HEK293 (cell line): Measurements from ENCODE around the gene APOO.

Experiments used
- CTCF ChIA-PET: fragments of 350-600 bp; formaldehyde crosslinking; extraction: SDS; loops from one replicate; lab custom pipeline; 2021; ENCODE audit warnings: antibody characterized with exemption; lab: Yijun Ruan, JAX
- POLR2A ChIA-PET: fragments of 300-600 bp; formaldehyde crosslinking; extraction: SDS; loops from one replicate; lab custom pipeline; 2020; ENCODE audit warnings: antibody characterized with exemption, inconsistent platforms; lab: Yijun Ruan, JAX
- H3K27ac ChIP-seq: fragments of 200-500 bp; sonication (Bioruptor generic); 2 replicates; pipeline ENCODE4 v1.5.1; 2014; ENCODE audit warnings: low read depth, low read length, control low read depth, inconsistent platforms; ENCODE audit errors: extremely low read depth
- H3K36me3 ChIP-seq, 2 experiments: fragments of 200-500 bp in 1 of 2; sonication (Bioruptor generic) in 1 of 2; 1 replicate in 1 of 2; 2 replicates in 1 of 2; pipeline ENCODE4 v1.5.1; 2014 to 2017; ENCODE audit warnings: inconsistent platforms in 2 of 2, low read length in 2 of 2; ENCODE audit not compliant: control insufficient read depth in 2 of 2, insufficient read depth in 1 of 2
- H3K4me1 ChIP-seq: fragments of 200-500 bp; sonication (Bioruptor generic); 2 replicates; pipeline ENCODE4 v1.5.1; 2014; ENCODE audit warnings: mild to moderate bottlenecking, low read length, inconsistent platforms; ENCODE audit not compliant: control insufficient read depth, insufficient read depth
- H3K4me3 ChIP-seq: 2 replicates; pipeline ENCODE4 v1.5.1; 2011; ENCODE audit warnings: low read depth, mild to moderate bottlenecking, control low read depth, low read length, moderate library complexity
- H3K9me3 ChIP-seq: fragments of 200-500 bp; sonication (Bioruptor generic); 2 replicates; pipeline ENCODE4 v1.5.1; 2014; ENCODE audit warnings: low read depth, low read length, inconsistent platforms; ENCODE audit not compliant: control insufficient read depth, insufficient read depth
- EGR2 ChIP-seq: fragments of 450-650 bp; formaldehyde crosslinking; IDR thresholded peaks from 2 replicates; pipeline ENCODE4 v1.5.1; 2016; ENCODE audit warnings: low read depth, missing biosample characterization, missing genetic modification characterization
- FEZF1 ChIP-seq: fragments of 450-650 bp; formaldehyde crosslinking; IDR thresholded peaks from 2 replicates; pipeline ENCODE4 v1.5.1; 2016; ENCODE audit warnings: missing biosample characterization, missing genetic modification characterization
- KLF16 ChIP-seq: fragments of 450-650 bp; formaldehyde crosslinking; IDR thresholded peaks from 2 replicates; pipeline ENCODE4 v1.5.1; 2017; ENCODE audit warnings: missing biosample characterization, missing genetic modification characterization
- SETDB1 ChIP-seq: IDR thresholded peaks from one replicate; pipeline ENCODE4 v1.6.1; 2017; ENCODE audit warnings: mild to moderate bottlenecking, low read length, moderate library complexity, mixed read lengths; ENCODE audit not compliant: insufficient read length
- ZBTB1 ChIP-seq: fragments of 450-650 bp; formaldehyde crosslinking; IDR thresholded peaks from 2 replicates; pipeline ENCODE4 v1.5.1; 2016; ENCODE audit warnings: missing biosample characterization, missing genetic modification characterization
- ZBTB48 ChIP-seq: fragments of 450-650 bp; formaldehyde crosslinking; IDR thresholded peaks from 2 replicates; pipeline ENCODE4 v1.5.1; 2016; ENCODE audit warnings: missing biosample characterization, missing genetic modification characterization
- ZNF112 ChIP-seq: fragments of 450-650 bp; formaldehyde crosslinking; IDR thresholded peaks from 2 replicates; pipeline ENCODE4 v1.5.0; 2017; ENCODE audit warnings: missing biosample characterization, missing genetic modification characterization
- ZNF311 ChIP-seq: fragments of 450-650 bp; formaldehyde crosslinking; IDR thresholded peaks from 2 replicates; pipeline ENCODE4 v1.5.1; 2017; ENCODE audit warnings: missing biosample characterization, missing genetic modification characterization, borderline replicate concordance
- ZNF501 ChIP-seq: fragments of 450-650 bp; formaldehyde crosslinking; IDR thresholded peaks from 2 replicates; pipeline ENCODE4 v1.5.1; 2016; ENCODE audit warnings: missing biosample characterization, missing genetic modification characterization
- ZNF560 ChIP-seq: fragments of 450-650 bp; formaldehyde crosslinking; IDR thresholded peaks from 2 replicates; pipeline ENCODE4 v1.5.1; 2017; ENCODE audit warnings: missing biosample characterization, missing genetic modification characterization, borderline replicate concordance
- ZNF658 ChIP-seq: fragments of 450-650 bp; formaldehyde crosslinking; IDR thresholded peaks from 2 replicates; pipeline ENCODE4; 2016; ENCODE audit warnings: missing biosample characterization, missing genetic modification characterization
- ZNF670 ChIP-seq: fragments of 450-650 bp; formaldehyde crosslinking; IDR thresholded peaks from 2 replicates; pipeline ENCODE4 v1.5.1; 2016; ENCODE audit warnings: missing biosample characterization, missing genetic modification characterization, low read depth
- ZNF792 ChIP-seq: fragments of 450-650 bp; formaldehyde crosslinking; IDR thresholded peaks from 2 replicates; pipeline ENCODE4 v1.5.1; 2016; ENCODE audit warnings: missing biosample characterization, missing genetic modification characterization
- TF ChIP-seq, protein P1 (sequence below): fragments of 450-650 bp; formaldehyde crosslinking; IDR thresholded peaks from 2 replicates; pipeline ENCODE4 v1.5.1; 2016; ENCODE audit warnings: missing biosample characterization, missing genetic modification characterization
- TF ChIP-seq, protein P2 (sequence below): fragments of 450-650 bp; formaldehyde crosslinking; IDR thresholded peaks from 2 replicates; pipeline ENCODE4 v1.5.1; 2016; ENCODE audit warnings: missing biosample characterization, missing genetic modification characterization
- TF ChIP-seq, protein P3 (sequence below): fragments of 450-650 bp; formaldehyde crosslinking; optimal IDR thresholded peaks from 2 replicates; pipeline ENCODE3; 2016; ENCODE audit warnings: missing biosample characterization, mild to moderate bottlenecking, missing genetic modification characterization
- TF ChIP-seq, protein P4 (sequence below): IDR thresholded peaks from 2 replicates; pipeline ENCODE4 v1.6.1; 2011; ENCODE audit warnings: mild to moderate bottlenecking, low read depth, low read length, borderline replicate concordance
- TF ChIP-seq, protein P5 (sequence below): fragments of 450-650 bp; formaldehyde crosslinking; IDR thresholded peaks from 2 replicates; pipeline ENCODE4; 2016; ENCODE audit warnings: missing biosample characterization, missing genetic modification characterization

APOO gene

DNA sequence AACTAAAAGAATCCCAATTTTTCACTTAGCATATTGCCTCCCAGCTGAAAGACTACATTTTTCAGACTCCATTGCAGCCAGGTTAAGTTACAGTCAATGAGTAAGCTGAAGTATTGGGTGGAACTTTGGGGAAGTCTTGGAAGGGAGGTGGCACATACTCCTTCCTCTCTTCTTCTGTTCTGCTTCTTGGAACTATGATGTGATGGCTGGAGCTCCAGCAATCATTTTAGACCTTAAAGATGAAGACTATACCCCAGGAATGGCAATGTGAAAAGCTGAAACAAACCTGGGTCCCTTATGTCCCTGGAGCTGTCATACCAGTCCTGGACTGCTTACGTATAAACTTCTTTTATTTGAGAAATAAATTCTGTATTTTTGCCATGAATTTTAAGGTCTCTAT is 93.9 kb downstream of the APOO start (continued):
- TF ChIP-seq, protein P1, sequence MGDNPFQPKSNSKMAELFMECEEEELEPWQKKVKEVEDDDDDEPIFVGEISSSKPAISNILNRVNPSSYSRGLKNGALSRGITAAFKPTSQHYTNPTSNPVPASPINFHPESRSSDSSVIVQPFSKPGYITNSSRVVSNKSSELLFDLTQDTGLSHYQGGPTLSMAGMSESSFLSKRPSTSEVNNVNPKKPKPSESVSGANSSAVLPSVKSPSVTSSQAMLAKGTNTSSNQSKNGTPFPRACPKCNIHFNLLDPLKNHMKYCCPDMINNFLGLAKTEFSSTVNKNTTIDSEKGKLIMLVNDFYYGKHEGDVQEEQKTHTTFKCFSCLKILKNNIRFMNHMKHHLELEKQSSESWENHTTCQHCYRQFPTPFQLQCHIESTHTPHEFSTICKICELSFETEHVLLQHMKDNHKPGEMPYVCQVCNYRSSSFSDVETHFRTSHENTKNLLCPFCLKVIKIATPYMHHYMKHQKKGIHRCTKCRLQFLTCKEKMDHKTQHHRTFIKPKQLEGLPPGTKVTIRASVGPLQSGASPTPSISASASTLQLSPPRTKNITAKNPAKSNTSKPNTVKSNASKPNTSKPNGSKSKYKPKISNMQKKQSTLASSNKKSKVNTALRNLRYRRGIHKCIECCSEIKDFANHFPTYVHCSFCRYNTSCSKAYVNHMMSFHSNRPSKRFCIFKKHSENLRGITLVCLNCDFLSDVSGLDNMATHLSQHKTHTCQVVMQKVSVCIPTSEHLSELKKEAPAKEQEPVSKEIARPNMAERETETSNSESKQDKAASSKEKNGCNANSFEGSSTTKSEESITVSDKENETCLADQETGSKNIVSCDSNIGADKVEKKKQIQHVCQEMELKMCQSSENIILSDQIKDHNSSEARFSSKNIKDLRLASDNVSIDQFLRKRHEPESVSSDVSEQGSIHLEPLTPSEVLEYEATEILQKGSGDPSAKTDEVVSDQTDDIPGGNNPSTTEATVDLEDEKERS: peak; percentile 83
- TF ChIP-seq, protein P2, sequence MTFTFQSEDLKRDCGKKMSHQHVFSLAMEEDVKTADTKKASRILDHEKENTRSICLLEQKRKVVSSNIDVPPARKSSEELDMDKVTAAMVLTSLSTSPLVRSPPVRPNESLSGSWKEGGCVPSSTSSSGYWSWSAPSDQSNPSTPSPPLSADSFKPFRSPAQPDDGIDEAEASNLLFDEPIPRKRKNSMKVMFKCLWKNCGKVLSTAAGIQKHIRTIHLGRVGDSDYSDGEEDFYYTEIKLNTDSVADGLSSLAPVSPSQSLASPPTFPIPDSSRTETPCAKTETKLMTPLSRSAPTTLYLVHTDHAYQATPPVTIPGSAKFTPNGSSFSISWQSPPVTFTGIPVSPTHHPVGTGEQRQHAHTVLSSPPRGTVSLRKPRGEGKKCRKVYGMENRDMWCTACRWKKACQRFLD (tag by site-specific recombination): no peak
- TF ChIP-seq, protein P3, sequence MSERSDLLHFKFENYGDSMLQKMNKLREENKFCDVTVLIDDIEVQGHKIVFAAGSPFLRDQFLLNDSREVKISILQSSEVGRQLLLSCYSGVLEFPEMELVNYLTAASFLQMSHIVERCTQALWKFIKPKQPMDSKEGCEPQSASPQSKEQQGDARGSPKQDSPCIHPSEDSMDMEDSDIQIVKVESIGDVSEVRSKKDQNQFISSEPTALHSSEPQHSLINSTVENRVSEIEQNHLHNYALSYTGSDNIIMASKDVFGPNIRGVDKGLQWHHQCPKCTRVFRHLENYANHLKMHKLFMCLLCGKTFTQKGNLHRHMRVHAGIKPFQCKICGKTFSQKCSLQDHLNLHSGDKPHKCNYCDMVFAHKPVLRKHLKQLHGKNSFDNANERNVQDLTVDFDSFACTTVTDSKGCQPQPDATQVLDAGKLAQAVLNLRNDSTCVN (tag by site-specific recombination): no peak
- TF ChIP-seq ZBTB48 (tag by site-specific recombination) (no peak), ZNF560 (no peak), FEZF1 (no peak), SETDB1 (peak; percentile 93), ZNF311 (tag by site-specific recombination) (no peak), EGR2 (tag by site-specific recombination) (no peak), ZNF658 (tag by site-specific recombination) (no peak), ZBTB1 (tag by site-specific recombination) (no peak)

DNA sequence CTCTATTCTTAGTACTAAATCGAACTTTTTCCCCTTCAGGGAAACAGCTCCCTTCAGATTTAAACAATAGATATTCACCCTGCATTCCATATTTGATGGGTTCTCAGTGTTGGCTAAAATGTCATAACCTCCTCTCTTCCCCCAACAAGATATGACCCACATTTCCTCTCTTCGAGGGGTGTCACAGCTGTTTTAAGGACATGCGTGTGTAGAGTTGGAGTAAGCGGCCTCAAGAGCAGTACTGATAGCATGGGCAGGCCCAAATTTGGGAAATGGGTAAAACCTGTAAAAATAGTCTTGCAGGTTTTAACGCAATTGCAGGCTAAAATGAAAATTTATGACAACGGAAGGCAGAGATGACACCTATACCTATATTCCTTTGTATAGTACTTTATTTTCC is 96.1 kb downstream of the APOO start:
- POLR2A ChIA-PET: no interaction called here
- TF ChIP-seq, protein P4, sequence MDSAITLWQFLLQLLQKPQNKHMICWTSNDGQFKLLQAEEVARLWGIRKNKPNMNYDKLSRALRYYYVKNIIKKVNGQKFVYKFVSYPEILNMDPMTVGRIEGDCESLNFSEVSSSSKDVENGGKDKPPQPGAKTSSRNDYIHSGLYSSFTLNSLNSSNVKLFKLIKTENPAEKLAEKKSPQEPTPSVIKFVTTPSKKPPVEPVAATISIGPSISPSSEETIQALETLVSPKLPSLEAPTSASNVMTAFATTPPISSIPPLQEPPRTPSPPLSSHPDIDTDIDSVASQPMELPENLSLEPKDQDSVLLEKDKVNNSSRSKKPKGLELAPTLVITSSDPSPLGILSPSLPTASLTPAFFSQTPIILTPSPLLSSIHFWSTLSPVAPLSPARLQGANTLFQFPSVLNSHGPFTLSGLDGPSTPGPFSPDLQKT: no peak
- TF ChIP-seq KLF16 (tag by site-specific recombination) (no peak), ZNF670 (tag by site-specific recombination) (no peak), ZNF112 (no peak), ZNF501 (tag by site-specific recombination) (no peak), ZNF792 (tag by site-specific recombination) (no peak)
- TF ChIP-seq, protein P5, sequence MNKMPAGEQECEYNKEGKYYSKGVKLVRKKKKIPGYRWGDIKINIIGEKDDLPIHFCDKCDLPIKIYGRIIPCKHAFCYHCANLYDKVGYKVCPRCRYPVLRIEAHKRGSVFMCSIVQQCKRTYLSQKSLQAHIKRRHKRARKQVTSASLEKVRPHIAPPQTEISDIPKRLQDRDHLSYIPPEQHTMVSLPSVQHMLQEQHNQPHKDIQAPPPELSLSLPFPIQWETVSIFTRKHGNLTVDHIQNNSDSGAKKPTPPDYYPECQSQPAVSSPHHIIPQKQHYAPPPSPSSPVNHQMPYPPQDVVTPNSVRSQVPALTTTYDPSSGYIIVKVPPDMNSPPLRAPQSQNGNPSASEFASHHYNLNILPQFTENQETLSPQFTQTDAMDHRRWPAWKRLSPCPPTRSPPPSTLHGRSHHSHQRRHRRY (tag by site-specific recombination): no peak
- Histone ChIP-seq H3K27ac (no peak overlapping the region), H3K4me3 (no peak overlapping the region), H3K36me3 (no peaks in the 10 kb centered on the region), H3K4me1 (0 out of 2 replicates have a peak, but pooled peaks cover 3% of the 10 kb centered on the region), H3K9me3 (no peaks in the 10 kb centered on the region)
- CTCF ChIA-PET: interaction anchor here (0.7 to 1.2 kb wide), 3 partner anchors 11 to 1847 kb away, joined by 3 to 7 read pairs (median 3); no protein-coding TSS in a partner anchor
